Stomach (tissue), 9 donors: ENCODE measurements around the gene GOLT1A. TPM values are rescaled to one million over a fixed set of nuclear protein-coding genes. Genes with fewer than 3 reads are reported as not detected.
A peak's percentile ranks its signal among the peaks of the same experiment; 100 is the strongest.

Experiments
- DNase-seq, 2 donors: peaks; one replicate each; pipeline versions ENCODE4 v3.0.0 to v3.0.0-alpha.2; 2013 to 2019
- H3K27ac ChIP-seq, 5 donors: fragments of 200-600 bp in 4 of 5; sonication (generic) in 4 of 5; one replicate each; pipeline ENCODE4 v1.5.1; 2013 to 2019; ENCODE audit warnings: mild to moderate bottlenecking in 1 of 5, moderate library complexity in 1 of 5
- H3K27me3 ChIP-seq, 3 donors: fragments of 200-600 bp; sonication (generic); one replicate each; pipeline ENCODE4 v1.5.1; 2017 to 2019; ENCODE audit warnings: mixed run types in 1 of 3
- H3K36me3 ChIP-seq, 4 donors: fragments of 200-600 bp; sonication (generic); 1 replicate in 3 of 4; 2 replicates in 1 of 4; pipeline ENCODE4 v1.5.1; 2016 to 2019
- H3K4me1 ChIP-seq, 4 donors: fragments of 200-600 bp; sonication (generic); one replicate each; pipeline ENCODE4 v1.5.1; 2016 to 2019
- H3K4me3 ChIP-seq, 4 donors: fragments of 200-600 bp; sonication (generic) in 3 of 4; one replicate each; pipeline ENCODE4 v1.5.1; 2016 to 2019; ENCODE audit warnings: mild to moderate bottlenecking in 1 of 4
- H3K9me3 ChIP-seq, 4 donors: fragments of 200-600 bp; sonication (generic); one replicate each; pipeline ENCODE4 v1.5.1; 2016 to 2019
- CTCF ChIP-seq, 7 experiments: fragments of 450-650 bp in 4 of 7; fragments of 200-600 bp in 3 of 7; sonication (generic) in 3 of 7; IDR thresholded peaks; one replicate each; pipeline ENCODE4 v1.5.1; 2016 to 2019; ENCODE audit warnings: antibody characterized with exemption in 7 of 7, control low read depth in 2 of 7, mild to moderate bottlenecking in 1 of 7
- EP300 ChIP-seq: sonication (generic); formaldehyde crosslinking; IDR thresholded peaks from one replicate; pipeline ENCODE4 v1.6.1; 2017; ENCODE audit warnings: antibody characterized with exemption
- POLR2A ChIP-seq, 4 donors: fragments of 450-650 bp; IDR thresholded peaks; one replicate each; pipeline ENCODE4 v1.6.1; 2016; ENCODE audit warnings: antibody characterized with exemption in 4 of 4, control low read depth in 2 of 4, mild to moderate bottlenecking in 1 of 4, moderate library complexity in 1 of 4
- POLR2AphosphoS5 ChIP-seq, 3 donors: sonication (generic); formaldehyde crosslinking; IDR thresholded peaks; one replicate each; pipeline ENCODE4 v1.6.1; 2016; ENCODE audit warnings: antibody characterized with exemption in 3 of 3
- WGBS, 5 donors: extraction: QIAGEN DNeasy Blood & Tissue Kit in 3 of 5; methylation state at CpG; one replicate each; pipeline versions ENCODE4 v1.1.5 to v1.1.7; 2013 to 2018; 5-methylcytosine and 5-hydroxymethylcytosine counted together
- intact Hi-C: fragments of 100-400 bp; cut with DNase I; formaldehyde crosslinking; loops from one replicate; pipeline ENCODE4 v1.15.1; 2023; ENCODE audit warnings: low total_unique reads
- polyA plus RNA-seq, 3 donors: library from polyadenylated mRNA; stranded (reverse); fragments of 200-250 nt; gene quantifications; one replicate each; pipeline ENCODE4 v1.2.3, GENCODE V29; 2013
- total RNA-seq, 5 donors: library from RNA; depleted of rRNA; stranded (reverse); fragments of >200 nt; gene quantifications; one replicate each; pipeline versions ENCODE4 v1.1.0 to v1.2.3, GENCODE V29; 2014 to 2016
- donor health status: healthy with polysubstance abuse.
- donor health status: Bipolar disorder and iron deficiency.
- donor health status: healthy.

GOLT1A gene
- total and polyA plus RNA-seq, 8 donors, result 1.8 to 16.6 (median 6.9) TPM; not detected in 2

- no peak for DNase-seq
- 46 to 75% (median 56%) methylated on average over 2 of the region's 2 CpGs for WGBS, 5 donors
- H3K27me3 ChIP-seq, result no peaks in the 10 kb centered on the region
- H3K9me3 ChIP-seq, result no peaks in the 10 kb centered on the region
- peaks cover 9 to 34% (median 18%) of the 10 kb centered on the region in 4 donors for H3K4me1 ChIP-seq
- no peak for TF ChIP-seq POLR2A (IDR thresholded peaks at IDR 0.05)
- TF ChIP-seq EP300, result no peak
- TF ChIP-seq POLR2AphosphoS5 (IDR thresholded peaks at IDR 0.05), result no peak
- TF ChIP-seq CTCF (IDR thresholded peaks at IDR 0.05), result no peak
- intact Hi-C loops, result no loop called here
- H3K36me3 ChIP-seq, result peaks cover 36 to 97% (median 85%) of the 10 kb centered on the region in 4 donors
- no peak overlapping the region for H3K4me3 ChIP-seq
- H3K27ac ChIP-seq, result peak overlapping the region in 1 of 5 donors; percentile 76
Observed at GRCh38 chr1:204227351-204227750, 13.6 kb upstream of the GOLT1A start.

GRCh38 chr1:204225841-204226735 is 12.3 kb upstream of the GOLT1A start:
- Histone ChIP-seq H3K27ac (peak overlapping the region; percentile 30 to 76 (median 65)), H3K27me3 (no peaks in the 10 kb centered on the region), H3K9me3 (no peaks in the 10 kb centered on the region), H3K4me1 (peaks cover 9 to 34% (median 18%) of the 10 kb centered on the region in 4 donors), H3K4me3 (no peak overlapping the region), H3K36me3 (peaks cover 38 to 97% (median 85%) of the 10 kb centered on the region in 4 donors)
- intact Hi-C loops, result no loop called here
- TF ChIP-seq POLR2A (IDR thresholded peaks at IDR 0.05) (no peak), EP300 (no peak), CTCF (IDR thresholded peaks at IDR 0.05) (no peak), POLR2AphosphoS5 (IDR thresholded peaks at IDR 0.05) (peak in 1 of 3 donors; percentile 48)
- peak; percentile 65 to 85 for DNase-seq
- WGBS, 5 donors, result 30 to 67% (median 48%) methylated on average over 16 of the region's 16 CpGs

GRCh38 chr1:204224655-204225054 is 10.9 kb upstream of the GOLT1A start:
- 57 to 76% (median 63%) methylated on average over 8 of the region's 8 CpGs for WGBS, 5 donors
- H3K27me3 ChIP-seq, result no peaks in the 10 kb centered on the region
- intact Hi-C loops, result no loop called here
- H3K9me3 ChIP-seq, result no peaks in the 10 kb centered on the region
- peaks cover 33 to 97% (median 84%) of the 10 kb centered on the region in 4 donors for H3K36me3 ChIP-seq
- peak in 1 of 2 donors; percentile 3 for DNase-seq
- no peak overlapping the region for H3K4me3 ChIP-seq
- TF ChIP-seq POLR2A (IDR thresholded peaks at IDR 0.05) (no peak), CTCF (IDR thresholded peaks at IDR 0.05) (no peak), EP300 (no peak), POLR2AphosphoS5 (IDR thresholded peaks at IDR 0.05) (no peak)
- peaks cover 9 to 34% (median 18%) of the 10 kb centered on the region in 4 donors for H3K4me1 ChIP-seq
- H3K27ac ChIP-seq, result no peak overlapping the region

- intact Hi-C loops, result no loop called here
- no peak for TF ChIP-seq POLR2AphosphoS5 (IDR thresholded peaks at IDR 0.05)
- no peak for TF ChIP-seq POLR2A (IDR thresholded peaks at IDR 0.05)
- TF ChIP-seq CTCF (IDR thresholded peaks at IDR 0.05), result no peak
- TF ChIP-seq EP300, result no peak
- Histone ChIP-seq H3K27me3 (no peaks in the 10 kb centered on the region), H3K4me1 (peaks cover 9 to 29% (median 18%) of the 10 kb centered on the region in 4 donors), H3K36me3 (peaks cover 26 to 86% (median 73%) of the 10 kb centered on the region in 4 donors), H3K4me3 (no peak overlapping the region), H3K27ac (no peak overlapping the region), H3K9me3 (no peaks in the 10 kb centered on the region)
- peak in 1 of 2 donors; percentile 23 for DNase-seq
- WGBS, 5 donors, result 78 to 86% (median 83%) methylated on average over 17 of the region's 17 CpGs
Observed at GRCh38 chr1:204223129-204223860, 9.5 kb upstream of the GOLT1A start.
